CD4-positive, alpha-beta T cell (primary cell): ENCODE data around the gene CRTC1. TPM values are rescaled to one million over a fixed set of nuclear protein-coding genes. Genes with fewer than 3 reads are reported as not detected.

Experiments used
- ATAC-seq: fragments of 200-7000 bp; cut with Tn5 transposase; one replicate; pipeline ENCODE4 v1.10.0; 2022; ENCODE audit warnings: mild to moderate bottlenecking; ENCODE audit not compliant: poor library complexity
- CTCF ChIA-PET: fragments of 350-600 bp; sonication (Branson Sonifier 250); formaldehyde crosslinking; loops from one replicate; lab custom pipeline; 2021; ENCODE audit warnings: antibody characterized with exemption, inconsistent platforms; lab: Charles Lee
- POLR2A ChIA-PET: fragments of 350-600 bp; sonication (Branson Sonifier 250); formaldehyde crosslinking; loops from one replicate; lab custom pipeline; 2021; ENCODE audit warnings: antibody characterized with exemption, inconsistent platforms; lab: Charles Lee
- DNase-seq, 14 experiments: peaks; one replicate each; pipeline ENCODE4 v3.0.0-alpha.2; 2013 to 2020; ENCODE audit warnings: mixed read lengths in 2 of 14
- H3K27ac ChIP-seq, 2 donors: one replicate each; pipeline versions ENCODE4 v1.5.1 to v1.7.0; 2013; ENCODE audit warnings: low read length in 2 of 2, low read depth in 1 of 2, mild to moderate bottlenecking in 1 of 2
- H3K27me3 ChIP-seq, 2 experiments: 1 replicate in 1 of 2; 2 replicates in 1 of 2; pipeline versions ENCODE4 v1.6.1 to v1.7.0; 2013; ENCODE audit warnings: low read length in 2 of 2, control low read depth in 1 of 2, mild to moderate bottlenecking in 1 of 2, moderate library complexity in 1 of 2; ENCODE audit not compliant: insufficient read depth in 2 of 2, control insufficient read depth in 1 of 2
- H3K36me3 ChIP-seq: one replicate; pipeline ENCODE4 v1.6.1; 2013; ENCODE audit warnings: low read length, control low read depth; ENCODE audit not compliant: insufficient read depth
- H3K4me1 ChIP-seq: one replicate; pipeline ENCODE4 v1.6.1; 2013; ENCODE audit warnings: low read length, control low read depth; ENCODE audit not compliant: insufficient read depth
- H3K4me3 ChIP-seq: one replicate; pipeline ENCODE4 v1.5.1; 2013; ENCODE audit warnings: mild to moderate bottlenecking, low read length, moderate library complexity
- H3K9me3 ChIP-seq, 2 experiments: 1 replicate in 1 of 2; 2 replicates in 1 of 2; pipeline versions ENCODE4 v1.6.1 to v1.7.0; 2013; ENCODE audit warnings: low read length in 2 of 2, mild to moderate bottlenecking in 2 of 2, control low read depth in 1 of 2, moderate library complexity in 1 of 2; ENCODE audit not compliant: control insufficient read depth in 1 of 2, insufficient read depth in 1 of 2
- H3K27ac Mint-ChIP-seq: one replicate; pipeline ENCODE4 v1.8.0; 2020; ENCODE audit warnings: mixed read lengths
- H3K27me3 Mint-ChIP-seq: one replicate; pipeline ENCODE4 v1.8.0; 2021; ENCODE audit warnings: mixed read lengths
- H3K36me3 Mint-ChIP-seq: one replicate; pipeline ENCODE4 v1.8.0; 2021; ENCODE audit warnings: low read depth, mixed read lengths
- H3K4me1 Mint-ChIP-seq: one replicate; pipeline ENCODE4 v1.8.0; 2021; ENCODE audit warnings: low read depth, mixed read lengths
- H3K4me3 Mint-ChIP-seq: one replicate; pipeline ENCODE4 v1.8.0; 2020; ENCODE audit warnings: mild to moderate bottlenecking, mixed read lengths
- H3K9me3 Mint-ChIP-seq: one replicate; pipeline ENCODE4 v1.8.0; 2020; ENCODE audit warnings: mixed read lengths
- CTCF ChIP-seq: fragments of 200-600 bp; IDR thresholded peaks from one replicate; pipeline ENCODE4 v1.8.0; 2022; ENCODE audit warnings: antibody characterized with exemption, mild to moderate bottlenecking
- intact Hi-C, 2 experiments: fragments of 100-400 bp; cut with DNase I in 1 of 2; cut with micrococcal nuclease in 1 of 2; formaldehyde crosslinking; loops; one replicate each; pipeline versions ENCODE4 v1.15.1 to v1.9.0; 2023 to 2025; cut with DNase I, micrococcal nuclease
- total RNA-seq, 174 experiments: library from RNA in 2 of 174; stranded (reverse) in 2 of 174; gene quantifications; one replicate each; pipeline ENCODE4 v1.2.3 and lab custom pipeline; 2021 to 2026

CRTC1 gene
- total RNA-seq, 2 experiments from 2014 or later: 11.8 to 12.2 TPM

- Histone ChIP-seq H3K27ac (no peak overlapping the region), H3K9me3 (no peaks in the 10 kb centered on the region), H3K27me3 (no peaks in the 10 kb centered on the region), H3K4me3 (no peak overlapping the region), H3K36me3 (no peaks in the 10 kb centered on the region), H3K4me1 (no peaks in the 10 kb centered on the region)
- Mint-ChIP-seq H3K9me3 (no peaks in the 10 kb centered on the region), H3K27ac (no peak overlapping the region), H3K4me3 (no peak overlapping the region), H3K4me1 (peaks cover 27% of the 10 kb centered on the region), H3K36me3 (no peaks in the 10 kb centered on the region), H3K27me3 (no peaks in the 10 kb centered on the region)
- no peak for TF ChIP-seq CTCF
- POLR2A ChIA-PET: no interaction called here
- no peak for ATAC-seq
- DNase-seq: no peak
- CTCF ChIA-PET: no interaction called here
- intact Hi-C loops: no loop called here
Measured at GRCh38 chr19:18658366-18658855, 25.1 kb upstream of the CRTC1 start.

- DNase-seq: peak in 1 of 14 experiments; percentile 17
- Histone ChIP-seq H3K27me3 (no peaks in the 10 kb centered on the region), H3K9me3 (no peaks in the 10 kb centered on the region), H3K27ac (no peak overlapping the region), H3K4me3 (no peak overlapping the region), H3K36me3 (peaks cover 4% of the 10 kb centered on the region), H3K4me1 (peaks cover 4% of the 10 kb centered on the region)
- ATAC-seq: no peak
- Mint-ChIP-seq H3K27ac (no peak overlapping the region), H3K9me3 (no peaks in the 10 kb centered on the region), H3K27me3 (no peaks in the 10 kb centered on the region), H3K36me3 (peaks cover 6% of the 10 kb centered on the region), H3K4me1 (peaks cover 38% of the 10 kb centered on the region), H3K4me3 (no peak overlapping the region)
- intact Hi-C loops: no loop called here
- ChIA-PET POLR2A (no interaction called here), CTCF (no interaction called here)
- TF ChIP-seq CTCF: no peak
Measured at GRCh38 chr19:18659281-18660050, 24.0 kb upstream of the CRTC1 start.

GRCh38 chr19:18660051-18660910 is 23.2 kb upstream of the CRTC1 start:
- Mint-ChIP-seq H3K27ac (no peak overlapping the region), H3K4me3 (no peak overlapping the region), H3K4me1 (peaks cover 38% of the 10 kb centered on the region), H3K27me3 (no peaks in the 10 kb centered on the region), H3K9me3 (no peaks in the 10 kb centered on the region), H3K36me3 (peaks cover 6% of the 10 kb centered on the region)
- Histone ChIP-seq H3K4me3 (no peak overlapping the region), H3K4me1 (peaks cover 4% of the 10 kb centered on the region), H3K27me3 (no peaks in the 10 kb centered on the region), H3K36me3 (peaks cover 5% of the 10 kb centered on the region), H3K9me3 (no peaks in the 10 kb centered on the region), H3K27ac (no peak overlapping the region)
- POLR2A ChIA-PET: interaction anchor here (1.2 kb wide), 1 partner anchor 40 kb away, joined by 3 read pairs; no protein-coding TSS in a partner anchor
- no peak for TF ChIP-seq CTCF
- intact Hi-C loops: no loop called here
- ATAC-seq: no peak
- DNase-seq: no peak
- CTCF ChIA-PET: no interaction called here
